Measurements from ENCODE around the gene IGF2BP2. TPM values are rescaled to one million over a fixed set of nuclear protein-coding genes. Genes with fewer than 3 reads are reported as not detected.

The IGF2BP2 gene
- total and polyA plus RNA-seq, 11 donors, result 5.9 to 21.8 (median 16.8) TPM

- DNase-seq (no peak), ATAC-seq (no peak)
- WGBS, 4 donors, result 85 to 89% (median 87%) methylated on average over 5 of the region's 5 CpGs
- intact Hi-C loops (cut with DNase I), result loop anchor here in 4 of 10 donors (10.0 kb wide), 3 partner anchors 87 to 207 kb away; partner anchors contain the start of genes IGF2BP2 (in 2 of the 4) and TRA2B (in 1 of the 4)
- H3K9me3 ChIP-seq, result no peaks in the 10 kb centered on the region
- H3K36me3 ChIP-seq, result no peaks in the 10 kb centered on the region
- H3K27ac ChIP-seq, result no peak overlapping the region
- TF ChIP-seq, protein P1, sequence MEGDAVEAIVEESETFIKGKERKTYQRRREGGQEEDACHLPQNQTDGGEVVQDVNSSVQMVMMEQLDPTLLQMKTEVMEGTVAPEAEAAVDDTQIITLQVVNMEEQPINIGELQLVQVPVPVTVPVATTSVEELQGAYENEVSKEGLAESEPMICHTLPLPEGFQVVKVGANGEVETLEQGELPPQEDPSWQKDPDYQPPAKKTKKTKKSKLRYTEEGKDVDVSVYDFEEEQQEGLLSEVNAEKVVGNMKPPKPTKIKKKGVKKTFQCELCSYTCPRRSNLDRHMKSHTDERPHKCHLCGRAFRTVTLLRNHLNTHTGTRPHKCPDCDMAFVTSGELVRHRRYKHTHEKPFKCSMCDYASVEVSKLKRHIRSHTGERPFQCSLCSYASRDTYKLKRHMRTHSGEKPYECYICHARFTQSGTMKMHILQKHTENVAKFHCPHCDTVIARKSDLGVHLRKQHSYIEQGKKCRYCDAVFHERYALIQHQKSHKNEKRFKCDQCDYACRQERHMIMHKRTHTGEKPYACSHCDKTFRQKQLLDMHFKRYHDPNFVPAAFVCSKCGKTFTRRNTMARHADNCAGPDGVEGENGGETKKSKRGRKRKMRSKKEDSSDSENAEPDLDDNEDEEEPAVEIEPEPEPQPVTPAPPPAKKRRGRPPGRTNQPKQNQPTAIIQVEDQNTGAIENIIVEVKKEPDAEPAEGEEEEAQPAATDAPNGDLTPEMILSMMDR (IDR thresholded peaks at IDR 0.05), result no peak
- no peak for TF ChIP-seq POLR2A (IDR thresholded peaks at IDR 0.05)
- peaks cover 0 to 4% (median 0%) of the 10 kb centered on the region in 12 donors for H3K4me1 ChIP-seq
- H3K4me3 ChIP-seq, result no peak overlapping the region
- H3K27me3 ChIP-seq, result no peaks in the 10 kb centered on the region
Measured at GRCh38 chr3:185737740-185738680, 86.8 kb downstream of the IGF2BP2 start.

GRCh38 chr3:185737020-185737419 lies 87.8 kb downstream of the IGF2BP2 start:
- WGBS, 4 donors, result 43 to 61% (median 52%) methylated on average over 3 of the region's 3 CpGs

GRCh38 chr3:185734725-185735096 lies 90.1 kb downstream of the IGF2BP2 start:
- no peaks in the 10 kb centered on the region for H3K27me3 ChIP-seq
- no peaks in the 10 kb centered on the region for H3K36me3 ChIP-seq
- no peak for ATAC-seq
- H3K9me3 ChIP-seq, result no peaks in the 10 kb centered on the region
- no peak overlapping the region for H3K27ac ChIP-seq
- intact Hi-C loops (cut with DNase I), result loop anchor here in 4 of 10 donors (5.0 to 10.0 kb wide), 4 partner anchors 88 to 210 kb away; partner anchors contain the start of genes IGF2BP2 (in 2 of the 4) and TRA2B (in 1 of the 4)
- H3K4me3 ChIP-seq, result no peak overlapping the region
- 35 to 63% (median 52%) methylated on average over 4 of the region's 4 CpGs for WGBS, 4 donors
- DNase-seq, result no peak
- TF ChIP-seq POLR2A (IDR thresholded peaks at IDR 0.05), result no peak
- TF ChIP-seq, protein P1 (IDR thresholded peaks at IDR 0.05), result no peak
- H3K4me1 ChIP-seq, result peaks cover 0 to 4% (median 0%) of the 10 kb centered on the region in 12 donors

More at GRCh38 chr3:185737020-185737419, 87.8 kb downstream of the IGF2BP2 start:
- H3K27ac ChIP-seq, result no peak overlapping the region
- H3K4me3 ChIP-seq, result no peak overlapping the region
- TF ChIP-seq, protein P1 (IDR thresholded peaks at IDR 0.05), result no peak
- no peak for TF ChIP-seq POLR2A (IDR thresholded peaks at IDR 0.05)
- no peak for ATAC-seq
- intact Hi-C loops (cut with DNase I), result loop anchor here in 4 of 10 donors (10.0 kb wide), 3 partner anchors 88 to 208 kb away; partner anchors contain the start of genes IGF2BP2 (in 2 of the 4) and TRA2B (in 1 of the 4)
- H3K4me1 ChIP-seq, result peaks cover 0 to 4% (median 0%) of the 10 kb centered on the region in 12 donors
- no peaks in the 10 kb centered on the region for H3K27me3 ChIP-seq
- no peaks in the 10 kb centered on the region for H3K36me3 ChIP-seq
- no peak for DNase-seq
- no peaks in the 10 kb centered on the region for H3K9me3 ChIP-seq
